Osteocyte (in vitro differentiated cells): ENCODE measurements around the gene SNCB. TPM values are rescaled to one million over a fixed set of nuclear protein-coding genes. Genes with fewer than 3 reads are reported as not detected.
A peak's percentile ranks its signal among the peaks of the same experiment; 100 is the strongest.

Experiments
- DNase-seq: peaks from one replicate; pipeline ENCODE4 v3.0.0; 2021; ENCODE audit warnings: mixed read lengths; ENCODE audit not compliant: unreplicated experiment; ENCODE audit errors: extremely low spot score
- H3K27ac Mint-ChIP-seq: one replicate; pipeline ENCODE4 v1.8.0; 2021; ENCODE audit warnings: mild to moderate bottlenecking, mixed read lengths; ENCODE audit not compliant: unreplicated experiment
- H3K27me3 Mint-ChIP-seq: one replicate; pipeline ENCODE4 v1.8.0; 2021; ENCODE audit warnings: mixed read lengths; ENCODE audit not compliant: unreplicated experiment
- H3K36me3 Mint-ChIP-seq: one replicate; pipeline ENCODE4 v1.8.0; 2021; ENCODE audit warnings: mixed read lengths; ENCODE audit not compliant: unreplicated experiment
- H3K4me1 Mint-ChIP-seq: one replicate; pipeline ENCODE4 v1.8.0; 2021; ENCODE audit warnings: mixed read lengths; ENCODE audit not compliant: unreplicated experiment
- H3K4me3 Mint-ChIP-seq: one replicate; pipeline ENCODE4 v1.8.0; 2021; ENCODE audit warnings: mild to moderate bottlenecking, moderate library complexity, mixed read lengths; ENCODE audit not compliant: unreplicated experiment
- H3K9me3 Mint-ChIP-seq: one replicate; pipeline ENCODE4 v1.8.0; 2021; ENCODE audit warnings: mixed read lengths; ENCODE audit not compliant: unreplicated experiment
- CTCF ChIP-seq: fragments of 200-600 bp; sonication (generic); IDR thresholded peaks from 2 replicates; pipeline ENCODE4 v1.5.0; 2021; ENCODE audit warnings: antibody characterized with exemption, mild to moderate bottlenecking, moderate library complexity
- microRNA-seq: library from miRNA; unstranded; fragments of <30 nt; microRNA quantifications from one replicate; pipeline ENCODE4 v1.1.0, GENCODE V29; 2020; ENCODE audit not compliant: unreplicated experiment
- total RNA-seq: library from RNA; stranded (reverse); gene quantifications from 2 replicates; pipeline ENCODE4 v1.2.1, GENCODE V29; 2021

SNCB gene
- total RNA-seq, 1 donor from 2014 or later: not detected

GRCh38 chr5:176573564-176574296 is 56.6 kb downstream of the SNCB start:
- TF ChIP-seq CTCF: peak; percentile 82
- Mint-ChIP-seq H3K27ac (no peak overlapping the region), H3K9me3 (no peaks in the 10 kb centered on the region), H3K4me3 (no peak overlapping the region), H3K27me3 (peaks cover 8% of the 10 kb centered on the region), H3K36me3 (no peaks in the 10 kb centered on the region), H3K4me1 (no peaks in the 10 kb centered on the region)
- DNase-seq: no peak

Small RNAs within 50 kb of the gene (microRNA-seq; reads per million reads assigned to microRNA genes)
- not detected for gene MIR4281

Other genes starting within 250 kb of the SNCB start
- 15.5 and 19.8 TPM in 2 replicates for gene NOP16, start 241.9 kb downstream of the SNCB start, total RNA-seq
- gene HIGD2A, start 241.8 kb downstream of the SNCB start, total RNA-seq: 79.3 and 83.8 TPM in 2 replicates
- gene CLTB, start 214.0 kb downstream of the SNCB start, total RNA-seq: 89.0 and 95.1 TPM in 2 replicates
- gene FAF2, start 182.1 kb downstream of the SNCB start, total RNA-seq: 46.9 and 47.6 TPM in 2 replicates
- 47.3 and 53.0 TPM in 2 replicates for gene RNF44, start 93.1 kb downstream of the SNCB start, total RNA-seq
- gene CDHR2, start 81.2 kb downstream of the SNCB start, total RNA-seq: 0.34 and 0.43 TPM in 2 replicates
- 1.6 TPM in 2 replicates for gene GPRIN1, start 20.4 kb downstream of the SNCB start, total RNA-seq
- gene EIF4E1B, start 141 bp upstream of the SNCB start, total RNA-seq: not detected in 2 replicates
- gene TSPAN17, start 16.9 kb upstream of the SNCB start, total RNA-seq: 41.8 and 45.5 TPM in 2 replicates
- not detected in 2 replicates for gene UNC5A, start 180.0 kb upstream of the SNCB start, total RNA-seq